Endometrial microvascular endothelial cells (primary cell): ENCODE data around the gene RAMP3. TPM values are rescaled to one million over a fixed set of nuclear protein-coding genes. Genes with fewer than 3 reads are reported as not detected.

Experiments
- in situ Hi-C: cut with HindIII; loops from 2 replicates; pipeline ENCODE4 v1.10.0; 2017; ENCODE audit warnings: low sequenced_read_pairs, low pct_unique_long_range_greater_than_20kb; ENCODE audit errors: inconsistent ontology term
- total RNA-seq: library from RNA; depleted of rRNA; stranded (reverse); fragments of >200 nt; gene quantifications from one replicate; pipeline ENCODE4 v1.2.3, GENCODE V29; 2015; ENCODE audit errors: inconsistent ontology term

RAMP3 gene
- total RNA-seq, 1 donor from 2014 or later, result not detected

GRCh38 chr7:45211066-45211465, 53.5 kb downstream of the RAMP3 start:
- in situ Hi-C loops, result no loop called here

- in situ Hi-C loops, result no loop called here
These were observed 54.4 kb downstream of the RAMP3 start for GRCh38 chr7:45211958-45212357.

GRCh38 chr7:45212606-45213005, 55.0 kb downstream of the RAMP3 start:
- in situ Hi-C loops, result no loop called here

- in situ Hi-C loops, result no loop called here
These were observed 58.0 kb downstream of the RAMP3 start for GRCh38 chr7:45215601-45216062.

- in situ Hi-C loops, result no loop called here
These were observed 58.6 kb downstream of the RAMP3 start for GRCh38 chr7:45216181-45216580.

- in situ Hi-C loops, result no loop called here
These were observed 59.1 kb downstream of the RAMP3 start for GRCh38 chr7:45216622-45217165.

- in situ Hi-C loops, result no loop called here
These were observed 59.8 kb downstream of the RAMP3 start for GRCh38 chr7:45217358-45217757.

GRCh38 chr7:45219130-45219529, 61.5 kb downstream of the RAMP3 start:
- in situ Hi-C loops, result no loop called here

GRCh38 chr7:45219801-45220435, 62.3 kb downstream of the RAMP3 start:
- in situ Hi-C loops, result no loop called here

GRCh38 chr7:45220846-45221618, 63.4 kb downstream of the RAMP3 start:
- in situ Hi-C loops, result no loop called here

GRCh38 chr7:45221896-45222604, 64.5 kb downstream of the RAMP3 start:
- in situ Hi-C loops, result no loop called here

GRCh38 chr7:45223078-45223477, 65.5 kb downstream of the RAMP3 start:
- in situ Hi-C loops, result no loop called here

- in situ Hi-C loops, result no loop called here
These were observed 66.4 kb downstream of the RAMP3 start for GRCh38 chr7:45223728-45224630.

- in situ Hi-C loops, result no loop called here
These were observed 67.2 kb downstream of the RAMP3 start for GRCh38 chr7:45224832-45225231.

- in situ Hi-C loops, result no loop called here
These were observed 67.8 kb downstream of the RAMP3 start for GRCh38 chr7:45225311-45225947.

GRCh38 chr7:45225948-45226335, 68.4 kb downstream of the RAMP3 start:
- in situ Hi-C loops, result no loop called here

GRCh38 chr7:45229156-45229920, 71.7 kb downstream of the RAMP3 start:
- in situ Hi-C loops, result no loop called here
